Measurements from ENCODE around the gene ANKS1B. TPM values are rescaled to one million over a fixed set of nuclear protein-coding genes. Genes with fewer than 3 reads are reported as not detected.

The ANKS1B gene
- total and polyA plus RNA-seq, 2 of the 4 experiments (the other 2 are of a cell fraction) = 0.17 to 0.18 TPM

DNA sequence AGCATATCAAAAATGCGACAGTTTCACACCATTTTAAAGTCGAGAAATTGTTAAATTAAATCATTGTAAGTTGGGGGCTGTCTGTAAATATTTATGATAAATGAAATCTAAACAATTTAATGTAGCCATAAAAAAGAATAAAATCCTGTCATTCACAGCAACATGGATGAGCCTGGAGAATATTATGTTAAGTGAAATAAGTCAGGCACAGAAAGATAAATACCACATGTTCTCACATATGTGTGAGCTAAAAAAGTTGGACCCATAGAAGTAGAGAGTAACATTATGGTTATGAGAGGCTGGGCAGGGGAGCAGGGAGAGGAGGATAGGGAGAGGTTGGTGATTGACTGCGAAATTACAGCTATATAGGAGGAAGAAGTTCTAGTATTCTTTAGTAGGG, 201.3 kb downstream of the ANKS1B start:
- dilution Hi-C loops (cut with HindIII; ENCODE audit: low sequenced_read_pairs, unreplicated experiment) (no loop called here), in situ Hi-C loops (cut with MboI; ENCODE audit: low sequenced_read_pairs) (no loop called here), intact Hi-C loops (cut with micrococcal nuclease) (no loop called here)
- no CpG with 5 or more reads among the region's 3 CpGs for WGBS, 2 experiments (ENCODE audit: extremely low coverage in 2 of 2, insufficient read length in 1 of 2)
- no peak overlapping the region for H2BK20ac ChIP-seq (ENCODE audit: low read depth, low read length)
- no peak overlapping the region for H2AK9ac ChIP-seq (replicated peaks; ENCODE audit: low read depth, low read length, poor library complexity)
- ChIA-PET POLR2A (ENCODE audit: unreplicated experiment) (no interaction called here), CTCF (no interaction called here)
- H3K9me1 ChIP-seq (ENCODE audit: insufficient read depth, low read length) = no peaks in the 10 kb centered on the region
- H3K4me1 ChIP-seq (ENCODE audit: control insufficient read depth, insufficient read depth, low read length) = no peaks in the 10 kb centered on the region
- H2AFZ ChIP-seq (replicated peaks; ENCODE audit: low read length, poor library complexity) = no peak overlapping the region
- H3K14ac ChIP-seq (replicated peaks; ENCODE audit: low read depth, low read length) = no peak overlapping the region
- no peak overlapping the region for H2BK5ac ChIP-seq (ENCODE audit: low read depth, low read length, poor library complexity, severe bottlenecking)
- no peak for TF ChIP-seq CEBPB (IDR thresholded peaks at IDR 0.05; ENCODE audit: low read depth, low read length)
- TF ChIP-seq, protein P1, sequence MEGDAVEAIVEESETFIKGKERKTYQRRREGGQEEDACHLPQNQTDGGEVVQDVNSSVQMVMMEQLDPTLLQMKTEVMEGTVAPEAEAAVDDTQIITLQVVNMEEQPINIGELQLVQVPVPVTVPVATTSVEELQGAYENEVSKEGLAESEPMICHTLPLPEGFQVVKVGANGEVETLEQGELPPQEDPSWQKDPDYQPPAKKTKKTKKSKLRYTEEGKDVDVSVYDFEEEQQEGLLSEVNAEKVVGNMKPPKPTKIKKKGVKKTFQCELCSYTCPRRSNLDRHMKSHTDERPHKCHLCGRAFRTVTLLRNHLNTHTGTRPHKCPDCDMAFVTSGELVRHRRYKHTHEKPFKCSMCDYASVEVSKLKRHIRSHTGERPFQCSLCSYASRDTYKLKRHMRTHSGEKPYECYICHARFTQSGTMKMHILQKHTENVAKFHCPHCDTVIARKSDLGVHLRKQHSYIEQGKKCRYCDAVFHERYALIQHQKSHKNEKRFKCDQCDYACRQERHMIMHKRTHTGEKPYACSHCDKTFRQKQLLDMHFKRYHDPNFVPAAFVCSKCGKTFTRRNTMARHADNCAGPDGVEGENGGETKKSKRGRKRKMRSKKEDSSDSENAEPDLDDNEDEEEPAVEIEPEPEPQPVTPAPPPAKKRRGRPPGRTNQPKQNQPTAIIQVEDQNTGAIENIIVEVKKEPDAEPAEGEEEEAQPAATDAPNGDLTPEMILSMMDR (conservative IDR thresholded peaks at IDR 0.05; ENCODE audit: low read depth, low read length) = no peak
- no peak for TF ChIP-seq MAFK (IDR thresholded peaks at IDR 0.05; ENCODE audit: low read depth, low read length)
- no peak for TF ChIP-seq NFE2L2 (IDR thresholded peaks at IDR 0.05; ENCODE audit: low read depth, low read length)
- no peak for TF ChIP-seq MAZ (IDR thresholded peaks at IDR 0.05; ENCODE audit: borderline replicate concordance, low read depth, low read length)
- TF ChIP-seq, protein P2, sequence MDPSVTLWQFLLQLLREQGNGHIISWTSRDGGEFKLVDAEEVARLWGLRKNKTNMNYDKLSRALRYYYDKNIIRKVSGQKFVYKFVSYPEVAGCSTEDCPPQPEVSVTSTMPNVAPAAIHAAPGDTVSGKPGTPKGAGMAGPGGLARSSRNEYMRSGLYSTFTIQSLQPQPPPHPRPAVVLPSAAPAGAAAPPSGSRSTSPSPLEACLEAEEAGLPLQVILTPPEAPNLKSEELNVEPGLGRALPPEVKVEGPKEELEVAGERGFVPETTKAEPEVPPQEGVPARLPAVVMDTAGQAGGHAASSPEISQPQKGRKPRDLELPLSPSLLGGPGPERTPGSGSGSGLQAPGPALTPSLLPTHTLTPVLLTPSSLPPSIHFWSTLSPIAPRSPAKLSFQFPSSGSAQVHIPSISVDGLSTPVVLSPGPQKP (IDR thresholded peaks at IDR 0.05; ENCODE audit: borderline replicate concordance, low read depth, low read length) = no peak
- TF ChIP-seq CHD1 (IDR thresholded peaks at IDR 0.05; ENCODE audit: low read depth, low read length) = no peak
- no peak for TF ChIP-seq BHLHE40 (IDR thresholded peaks at IDR 0.05; ENCODE audit: low read depth, low read length)
- no peak for TF ChIP-seq RAD21 (IDR thresholded peaks at IDR 0.05; ENCODE audit: low read length)
- TF ChIP-seq RFX5 (IDR thresholded peaks at IDR 0.05; ENCODE audit: low read depth, low read length) = no peak
- no peak for TF ChIP-seq POLR2A (IDR thresholded peaks at IDR 0.05; ENCODE audit: low read depth, low read length)
- no peak for TF ChIP-seq SMC3 (IDR thresholded peaks at IDR 0.05; ENCODE audit: low read depth, low read length)
- TF ChIP-seq RCOR1 (IDR thresholded peaks at IDR 0.05; ENCODE audit: insufficient replicate concordance, low read length) = no peak
- no peak for TF ChIP-seq FOS (IDR thresholded peaks at IDR 0.05; ENCODE audit: low read depth, low read length)
- no peak for TF ChIP-seq MXI1 (IDR thresholded peaks at IDR 0.05; ENCODE audit: borderline replicate concordance, low read depth, low read length)
- TF ChIP-seq, protein P3, sequence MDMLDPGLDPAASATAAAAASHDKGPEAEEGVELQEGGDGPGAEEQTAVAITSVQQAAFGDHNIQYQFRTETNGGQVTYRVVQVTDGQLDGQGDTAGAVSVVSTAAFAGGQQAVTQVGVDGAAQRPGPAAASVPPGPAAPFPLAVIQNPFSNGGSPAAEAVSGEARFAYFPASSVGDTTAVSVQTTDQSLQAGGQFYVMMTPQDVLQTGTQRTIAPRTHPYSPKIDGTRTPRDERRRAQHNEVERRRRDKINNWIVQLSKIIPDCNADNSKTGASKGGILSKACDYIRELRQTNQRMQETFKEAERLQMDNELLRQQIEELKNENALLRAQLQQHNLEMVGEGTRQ (IDR thresholded peaks at IDR 0.05; ENCODE audit: low read depth, low read length) = no peak
- no peaks in the 10 kb centered on the region for H3K79me1 ChIP-seq (ENCODE audit: low read depth in 1 of 2, low read length in 2 of 2)
- H3K9me3 ChIP-seq (ENCODE audit: control insufficient read depth, insufficient read depth, low read length) = peaks cover 1% of the 10 kb centered on the region; the same call in 1 of the 2 replicates
- no peak overlapping the region for H3K4me2 ChIP-seq (ENCODE audit: low read depth, low read length)
- no TSS peak for BruUV-seq (replicated peaks)
- no peak overlapping the region for H4K91ac ChIP-seq (ENCODE audit: insufficient read depth, low read depth, low read length)
- no peak overlapping the region for H2AK5ac ChIP-seq (ENCODE audit: low read depth, low read length)
- no peaks in the 10 kb centered on the region for H4K20me1 ChIP-seq (ENCODE audit: insufficient read depth, low read length)
- no peak overlapping the region for H3K56ac ChIP-seq (ENCODE audit: extremely low read depth, insufficient read depth, low read length)
- no peaks in the 10 kb centered on the region for H3K36me3 ChIP-seq (ENCODE audit: control insufficient read depth, insufficient read depth, low read length)
- no peak overlapping the region for H3K4ac ChIP-seq (ENCODE audit: low read depth, low read length)
- H3K4me3 ChIP-seq (ENCODE audit: insufficient read depth, low read depth, low read length) = no peak overlapping the region
- no peak overlapping the region for H3K9ac ChIP-seq (ENCODE audit: low read depth, low read length)
- DNase-seq (no peak), ATAC-seq (ENCODE audit: low read depth) (no peak)
- H3K23ac ChIP-seq (ENCODE audit: low read depth, low read length) = no peak overlapping the region
- no peak overlapping the region for H3K27ac ChIP-seq (ENCODE audit: insufficient read depth, low read length)
- no peaks in the 10 kb centered on the region for H3K27me3 ChIP-seq (ENCODE audit: control insufficient read depth, insufficient read depth, low read length)
- H2BK15ac ChIP-seq (ENCODE audit: low read depth, low read length) = no peak overlapping the region
- H2BK120ac ChIP-seq (ENCODE audit: low read depth, low read length) = no peak overlapping the region
- H3K18ac ChIP-seq (ENCODE audit: low read depth, low read length) = no peak overlapping the region
- no peak overlapping the region for H4K8ac ChIP-seq (ENCODE audit: low read depth in 2 of 2, low read length in 2 of 2)
- H4K5ac ChIP-seq (ENCODE audit: low read depth, low read length) = no peak overlapping the region

All from IMR-90 (cell line).